ENCODE measurements around the gene PLEKHM1.
"Not testable (repeated sequence)": the region's sequence is repeated elsewhere in the genome, so short reads cannot be mapped to it uniquely, and the experiment has no call there.

Gene PLEKHM1

DNA sequence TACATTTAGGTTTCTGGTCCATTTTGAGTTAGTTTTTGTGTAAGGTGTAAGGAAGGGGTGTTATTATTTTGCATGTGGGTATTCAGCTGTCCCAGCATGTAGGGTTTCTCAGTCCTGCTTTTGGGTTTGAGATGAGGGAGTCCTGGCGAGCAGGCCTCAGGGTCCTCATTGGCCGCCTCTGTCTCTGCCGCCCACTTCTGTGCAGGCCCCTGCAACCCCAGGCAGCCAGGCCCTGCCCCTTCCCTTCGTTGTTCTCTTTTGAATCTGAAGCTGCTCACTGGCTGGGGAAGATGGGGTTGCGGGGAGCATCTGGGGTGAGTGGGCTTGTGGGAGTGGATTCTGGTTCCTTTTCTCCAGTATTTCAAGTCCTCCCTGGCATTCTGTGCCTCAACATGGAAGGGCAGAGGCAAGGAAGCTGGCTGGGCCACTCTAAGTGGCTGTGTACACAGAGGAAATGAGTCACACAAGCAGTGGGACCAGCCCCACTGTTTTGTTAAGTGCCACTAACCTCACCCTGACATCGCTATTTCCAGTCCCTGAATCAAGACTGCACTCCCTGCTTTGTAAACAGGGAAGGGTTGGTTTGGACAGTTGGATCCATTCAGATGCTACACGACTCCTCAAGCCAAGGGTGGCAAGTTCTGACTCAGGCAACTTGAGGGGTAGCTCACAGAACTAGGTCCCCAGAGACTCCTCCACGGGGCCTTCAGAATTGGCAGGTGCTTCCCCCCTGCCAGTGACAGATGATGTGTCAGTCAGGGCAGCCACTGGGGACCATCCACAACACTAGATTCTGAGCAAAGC is 28.8 kb downstream of the PLEKHM1 start:
- peak; percentile 32 to 39 for DNase-seq (ENCODE audit: low read depth in 2 of 2)

DNA sequence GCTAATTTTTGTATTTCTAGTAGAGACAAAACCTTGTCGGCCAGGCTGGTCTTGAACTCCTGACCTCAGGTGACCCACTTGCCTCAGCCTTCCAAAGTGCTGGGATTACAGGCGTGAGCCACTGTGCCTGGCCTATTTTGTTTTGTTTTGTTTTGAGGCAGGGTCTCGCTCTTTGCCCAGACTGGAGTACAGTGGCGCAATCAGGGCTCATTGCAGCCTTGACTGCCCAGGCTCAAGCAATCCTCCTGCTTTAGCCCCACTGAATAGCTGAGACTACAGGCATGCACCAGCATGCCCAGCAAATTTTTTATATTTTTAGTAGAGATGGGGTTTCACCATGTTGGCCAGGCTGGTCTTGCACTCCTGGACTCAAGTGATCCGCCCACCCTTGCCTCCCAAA is 30.1 kb downstream of the PLEKHM1 start:
- DNase-seq (ENCODE audit: low read depth in 2 of 2): not testable (repeated sequence)

GRCh38 chr17:45454341-45454740 is 36.2 kb downstream of the PLEKHM1 start:
- not testable (repeated sequence) for DNase-seq (ENCODE audit: low read depth in 2 of 2)

DNA sequence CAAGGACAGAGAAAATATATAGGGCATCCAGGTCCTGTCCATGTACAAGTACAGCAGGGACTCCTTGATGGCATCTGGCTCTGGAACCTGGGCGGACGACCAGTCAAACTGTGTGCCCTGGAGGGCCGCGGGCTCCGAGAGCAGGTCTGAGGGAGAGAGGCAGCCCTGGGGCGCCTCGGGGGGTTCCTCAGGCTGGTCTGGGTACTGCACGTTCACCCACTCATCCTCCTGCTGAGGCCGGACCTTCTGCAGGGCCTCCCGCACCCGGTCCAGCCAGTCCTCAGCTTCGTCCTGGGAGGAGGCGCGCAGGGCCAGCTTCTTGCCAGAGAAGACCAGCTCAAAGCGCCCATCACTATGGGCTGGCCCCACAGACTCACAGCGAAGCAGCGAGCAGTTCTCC is 36.8 kb downstream of the PLEKHM1 start:
- not testable (repeated sequence) for DNase-seq (ENCODE audit: low read depth in 2 of 2)

DNA sequence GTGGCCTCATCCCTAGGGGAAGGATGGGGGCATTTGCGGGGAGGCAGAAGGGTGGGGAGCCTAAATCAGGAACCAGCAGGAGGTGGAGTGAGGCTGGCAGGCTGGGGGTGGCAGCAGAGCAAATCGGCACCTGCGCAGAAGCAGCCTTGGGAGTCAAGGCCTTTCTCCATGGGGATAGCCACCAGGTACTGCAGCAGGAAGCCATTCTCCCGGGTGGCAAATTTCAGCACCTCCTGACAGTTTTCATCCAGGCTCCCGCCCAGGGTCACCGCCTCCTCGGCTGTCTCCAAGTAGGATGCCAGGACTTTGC is 37.3 kb downstream of the PLEKHM1 start:
- not testable (repeated sequence) for DNase-seq (ENCODE audit: low read depth in 2 of 2)

DNA sequence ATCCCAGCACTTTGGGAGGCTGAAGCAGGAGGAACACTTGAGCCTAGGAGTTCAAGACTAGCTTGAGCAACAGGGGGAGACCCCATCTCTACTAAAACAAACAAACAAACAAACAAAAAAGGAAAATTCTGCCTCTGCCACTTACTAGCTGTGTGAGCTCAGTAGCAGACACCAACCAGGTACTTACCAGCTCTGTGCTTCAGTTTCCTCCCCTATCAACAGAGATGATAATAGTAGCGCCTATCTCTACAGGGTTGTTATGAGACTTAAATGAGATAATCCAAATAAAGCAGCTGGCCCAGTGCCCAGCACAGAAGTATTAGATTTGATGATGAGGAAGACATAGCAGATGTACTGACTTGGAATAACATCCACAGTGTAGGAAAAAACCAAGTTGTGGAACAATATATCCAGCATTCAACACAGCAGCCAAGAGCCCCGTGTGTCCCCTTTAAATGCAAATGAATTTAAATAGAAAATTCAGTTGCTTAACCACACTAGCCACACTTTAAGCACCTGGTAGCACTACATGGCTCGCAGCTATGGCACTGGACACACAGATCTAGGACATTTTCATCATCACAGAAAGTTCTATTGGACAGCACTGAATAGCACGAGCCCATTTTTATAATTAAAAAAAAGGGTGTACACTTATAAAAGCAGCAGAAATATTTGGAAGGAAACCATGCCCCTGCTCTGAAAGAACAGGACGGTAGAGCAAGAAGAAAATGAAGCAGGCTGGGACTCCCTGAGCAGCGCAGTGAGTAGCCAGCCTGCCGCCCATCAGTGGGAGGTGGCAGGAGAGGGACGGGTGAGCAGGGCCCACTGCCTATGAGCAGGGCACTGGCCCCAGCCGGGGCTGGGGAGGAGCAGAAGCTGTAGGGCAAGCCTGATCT is 37.9 kb downstream of the PLEKHM1 start:
- DNase-seq (ENCODE audit: low read depth in 2 of 2): not testable (repeated sequence)

DNA sequence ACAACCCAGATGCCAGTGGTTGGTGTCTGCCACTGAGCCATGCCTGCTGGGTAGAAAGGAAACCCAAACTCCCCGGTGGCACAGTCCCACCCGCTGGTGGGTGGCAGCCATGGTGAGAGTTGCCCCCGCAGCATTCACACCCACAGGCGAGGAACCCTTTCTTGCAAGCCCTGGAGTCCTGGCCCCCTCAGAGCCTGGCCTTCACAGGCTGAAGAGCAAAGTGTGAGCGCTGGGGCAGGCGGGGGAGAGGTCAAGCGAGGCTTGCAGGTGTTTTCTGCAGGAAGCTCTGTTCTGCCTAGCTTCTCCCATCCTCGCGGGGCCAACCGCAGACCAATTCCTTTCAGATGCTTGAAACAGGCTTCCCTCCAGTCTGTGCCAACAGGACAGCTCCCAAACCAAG is 38.9 kb downstream of the PLEKHM1 start:
- DNase-seq (ENCODE audit: low read depth in 2 of 2): not testable (repeated sequence)

GRCh38 chr17:45451131-45451530 is 39.4 kb downstream of the PLEKHM1 start:
- no peak for DNase-seq (ENCODE audit: low read depth in 2 of 2)

DNA sequence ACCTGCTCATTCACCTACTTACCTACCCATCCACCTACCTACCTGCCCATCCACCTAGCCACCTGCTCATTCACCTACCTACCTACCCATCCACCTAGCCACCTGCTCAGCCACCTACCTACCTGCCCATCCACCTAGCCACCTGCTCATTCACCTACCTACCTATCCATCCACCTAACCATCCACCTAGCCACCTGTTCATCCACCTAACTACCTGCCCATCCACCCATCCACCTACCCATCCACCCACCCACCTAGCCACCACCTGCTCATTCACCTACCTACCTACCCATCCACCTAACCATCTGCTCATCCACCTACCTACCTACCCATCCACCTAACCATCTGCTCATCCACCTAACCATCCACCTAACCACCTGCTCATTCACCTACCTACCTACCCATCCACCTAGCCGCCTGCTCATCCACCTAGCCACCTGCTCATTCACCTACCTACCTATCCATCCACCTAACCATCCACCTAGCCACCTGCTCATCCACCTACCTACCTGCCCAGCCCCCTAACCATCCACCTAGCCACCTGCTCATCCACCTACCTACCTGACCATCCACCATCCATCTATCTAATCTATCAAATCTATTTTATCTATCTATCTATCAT is 40.7 kb downstream of the PLEKHM1 start:
- not testable (repeated sequence) for DNase-seq (ENCODE audit: low read depth in 2 of 2)

DNA sequence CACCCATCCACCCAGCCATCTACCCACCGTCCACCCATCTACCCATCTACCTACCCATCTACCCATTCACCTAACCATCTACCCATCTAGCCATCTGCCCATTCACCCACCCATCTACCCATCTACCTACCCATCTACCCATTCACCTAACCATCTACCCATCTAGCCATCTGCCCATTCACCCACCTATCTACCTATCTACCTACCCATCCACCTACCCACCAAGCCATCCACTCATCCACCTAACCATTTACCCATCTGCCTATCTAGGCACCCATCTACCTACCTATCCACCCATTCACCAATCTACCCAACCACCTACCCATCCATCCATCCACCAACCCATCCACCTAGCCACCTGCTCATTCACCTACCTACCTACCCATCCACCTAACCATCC is 41.3 kb downstream of the PLEKHM1 start:
- not testable (repeated sequence) for DNase-seq (ENCODE audit: low read depth in 2 of 2)

DNA sequence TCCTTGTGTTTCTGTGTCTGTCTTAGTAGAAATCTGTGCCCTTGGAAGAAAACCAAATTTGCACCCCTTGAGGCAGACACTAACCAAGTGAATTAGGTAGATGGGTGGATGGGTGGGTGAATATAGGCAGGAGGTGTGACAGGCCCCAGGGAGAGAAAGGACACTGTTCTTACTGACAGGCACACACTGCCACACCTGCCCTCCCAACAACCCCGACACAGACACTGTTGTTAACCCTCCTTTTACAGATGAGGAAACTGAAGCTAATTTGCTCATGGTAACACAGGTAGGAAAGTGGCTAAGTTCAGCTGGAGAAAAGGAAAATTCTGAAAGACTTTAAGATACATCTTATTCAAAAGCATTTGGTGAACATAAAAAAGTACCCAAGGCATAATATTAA is 42.0 kb downstream of the PLEKHM1 start:
- not testable (repeated sequence) for DNase-seq (ENCODE audit: low read depth in 2 of 2)

DNA sequence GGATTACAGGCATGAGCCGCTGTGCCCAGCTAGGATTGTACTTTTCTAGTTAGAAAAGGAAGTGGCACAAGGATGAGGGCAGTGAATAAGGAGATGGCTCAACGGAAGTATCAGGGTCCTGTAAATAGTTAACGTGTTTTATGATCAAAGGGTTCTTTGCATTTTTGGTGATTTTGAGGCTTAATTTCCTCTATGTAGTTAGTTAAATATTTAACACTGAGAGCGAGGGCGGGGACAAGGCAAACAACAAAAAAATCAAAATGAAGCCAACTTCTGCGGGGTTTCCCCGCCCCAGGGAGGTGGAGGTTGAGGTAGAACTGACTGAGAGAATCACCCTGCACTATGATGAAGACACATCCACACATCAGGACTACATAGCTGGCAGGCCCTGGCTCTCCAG is 42.5 kb downstream of the PLEKHM1 start:
- not testable (repeated sequence) for DNase-seq (ENCODE audit: low read depth in 2 of 2)

DNA sequence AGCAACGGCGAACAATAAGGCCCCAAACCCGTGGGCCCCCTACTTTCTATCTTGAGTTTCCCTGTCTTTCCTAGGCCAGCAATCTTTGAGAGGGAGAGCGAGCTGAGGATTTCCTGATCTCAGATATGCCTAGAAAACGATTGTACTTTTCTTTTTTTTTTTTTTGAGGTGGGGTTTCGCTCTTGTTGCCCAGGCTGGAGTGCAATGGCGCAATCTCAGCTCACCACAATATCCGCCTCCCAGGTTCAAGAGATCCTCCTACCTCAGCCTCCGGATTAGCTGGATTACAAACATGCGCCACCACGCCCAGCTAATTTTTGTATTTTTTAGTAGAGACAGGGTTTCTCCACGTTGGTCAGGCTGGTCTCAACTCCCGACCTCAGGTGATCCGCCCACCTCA is 42.9 kb downstream of the PLEKHM1 start:
- not testable (repeated sequence) for DNase-seq (ENCODE audit: low read depth in 2 of 2)

DNA sequence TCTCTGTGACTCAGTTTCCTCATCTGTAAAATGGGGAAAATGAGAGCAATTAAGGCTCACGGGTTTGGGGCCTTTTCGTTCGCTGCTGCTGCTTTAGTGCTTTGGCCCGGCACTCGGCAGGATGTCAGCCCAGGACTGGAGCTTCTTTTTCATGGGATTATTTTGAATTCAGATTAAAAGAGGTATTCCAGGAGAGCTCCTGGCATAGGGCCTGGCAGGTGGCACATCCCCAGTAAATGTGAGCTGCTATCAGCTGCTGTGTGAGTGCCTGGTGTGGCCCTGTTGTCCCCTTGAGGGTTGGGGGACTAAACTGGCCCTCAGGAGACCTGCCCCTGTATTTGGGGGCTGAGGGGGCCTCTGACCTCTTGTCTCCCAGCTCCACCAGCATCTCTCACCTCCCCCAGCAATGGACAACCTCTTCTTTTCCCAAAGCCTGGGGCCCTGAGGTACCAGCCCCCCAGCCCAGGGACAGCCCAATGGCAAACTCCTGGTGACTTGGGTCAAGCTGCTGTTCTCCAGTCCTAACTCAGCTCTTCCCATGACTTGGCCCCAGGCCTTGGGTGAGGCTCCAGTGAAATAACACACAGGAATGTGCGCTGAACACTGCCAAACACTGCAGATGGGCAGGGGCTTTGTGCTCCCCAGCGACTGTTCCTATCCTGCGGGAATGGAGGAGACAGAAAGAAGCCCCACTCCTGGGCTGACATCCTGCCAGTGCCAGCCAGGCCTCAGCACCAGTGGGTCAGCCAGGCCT is 43.5 kb downstream of the PLEKHM1 start:
- not testable (repeated sequence) for DNase-seq (ENCODE audit: low read depth in 2 of 2)

DNA sequence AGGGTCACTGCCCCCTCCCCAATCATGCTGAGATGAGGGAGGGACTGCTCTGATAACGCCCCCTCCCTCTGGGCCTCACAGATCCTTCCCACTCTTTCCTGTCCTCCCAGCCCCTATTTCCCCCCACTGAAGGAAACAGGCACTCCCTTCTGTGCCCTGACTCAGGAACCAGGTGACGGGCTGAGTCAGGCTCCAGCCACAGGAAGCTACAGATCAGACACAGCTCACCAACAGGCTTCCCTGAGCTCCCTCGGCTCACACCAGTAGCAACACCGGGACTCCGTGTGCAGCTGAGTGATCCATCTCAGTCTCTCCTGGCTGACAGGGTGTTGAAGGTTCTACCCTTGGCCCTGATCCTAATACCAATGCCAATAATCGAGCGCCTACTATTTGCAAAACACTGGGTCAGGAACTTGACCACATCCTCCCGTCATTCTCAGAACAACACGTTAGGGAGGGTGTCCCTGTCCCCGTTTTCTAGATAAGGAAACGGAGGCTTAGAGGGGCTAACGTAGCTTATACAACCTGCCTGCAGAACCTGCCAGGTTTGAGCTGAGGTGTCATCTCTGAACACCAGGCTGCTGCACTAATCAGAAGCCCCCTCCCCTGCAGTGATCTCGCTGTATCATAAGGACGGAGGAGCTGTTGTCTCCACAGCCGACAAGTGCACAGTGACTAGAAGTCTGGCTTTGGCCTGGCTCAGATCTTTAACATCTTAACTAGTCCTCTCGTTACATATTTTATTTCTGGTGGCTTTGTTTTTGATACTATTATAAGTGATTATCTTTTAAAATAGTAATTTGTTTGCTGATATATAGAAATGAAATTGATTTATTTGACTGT is 44.4 kb downstream of the PLEKHM1 start:
- peak in 1 of 2 donors; percentile 36 for DNase-seq (ENCODE audit: low read depth in 2 of 2)

DNA sequence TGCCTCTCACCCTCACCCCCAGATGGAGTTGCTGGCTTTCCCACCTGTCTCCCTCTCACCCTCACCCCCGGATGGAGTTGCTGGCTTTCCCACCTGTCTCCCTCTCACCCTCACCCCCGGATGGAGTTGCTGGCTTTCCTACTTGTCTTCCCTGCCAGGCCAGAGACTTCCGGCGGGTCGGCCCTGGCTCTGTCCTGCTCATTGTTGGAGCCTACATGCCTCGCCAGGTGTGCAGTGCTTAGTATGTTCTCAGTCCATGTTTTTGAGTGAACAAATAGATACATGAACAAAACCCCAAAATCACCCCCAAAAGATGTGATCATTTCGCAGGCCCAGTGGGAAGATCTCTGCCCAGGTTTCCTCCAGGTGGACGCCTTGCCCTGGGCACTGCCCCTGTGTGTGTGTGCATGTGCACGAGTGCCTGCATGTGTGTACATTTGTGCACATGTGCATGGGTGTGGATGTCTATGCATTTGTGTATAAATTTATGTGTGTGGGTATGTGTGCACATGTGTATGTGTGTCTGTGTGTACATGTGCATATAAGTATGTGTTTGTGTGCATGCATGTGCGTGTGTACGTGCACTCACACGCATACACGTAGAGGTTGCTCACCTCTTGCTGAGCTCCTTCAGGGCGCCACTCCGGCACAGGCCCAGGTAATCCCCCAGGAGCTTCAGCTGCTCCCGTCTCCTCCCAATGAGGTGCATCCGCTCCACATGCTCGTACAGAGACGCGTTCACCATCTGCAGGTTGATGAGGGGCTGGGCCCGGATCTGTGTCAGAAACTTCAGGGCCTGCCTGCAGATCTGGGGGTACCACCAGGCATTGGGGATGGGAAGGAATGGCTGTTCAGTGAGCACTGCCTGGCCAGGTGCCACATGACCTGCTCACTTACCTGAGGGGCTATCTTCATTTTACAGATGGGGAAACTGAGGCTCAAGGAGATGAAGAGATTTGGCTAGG is 45.4 kb downstream of the PLEKHM1 start:
- DNase-seq (ENCODE audit: low read depth in 2 of 2): not testable (repeated sequence)

DNA sequence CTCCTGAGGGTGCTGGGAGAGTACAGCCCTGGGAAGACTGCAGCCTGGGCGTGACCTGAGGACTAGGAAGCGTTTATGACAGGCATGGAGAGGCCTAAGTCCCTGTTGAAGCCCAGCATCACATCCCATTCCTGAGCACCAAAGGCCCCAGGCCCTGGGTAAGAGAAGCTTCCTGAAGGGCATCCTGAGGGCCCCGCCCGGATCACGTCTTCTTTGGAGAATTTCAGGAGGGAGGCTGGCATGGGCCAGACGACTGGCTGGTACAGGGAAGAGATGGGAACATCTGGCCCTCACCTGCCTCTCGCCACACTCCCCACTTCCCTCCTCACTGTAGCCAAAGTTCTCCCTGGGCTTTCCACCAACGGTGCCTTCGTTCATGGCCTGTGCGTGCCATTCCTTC is 46.2 kb downstream of the PLEKHM1 start:
- DNase-seq (ENCODE audit: low read depth in 2 of 2): not testable (repeated sequence)

DNA sequence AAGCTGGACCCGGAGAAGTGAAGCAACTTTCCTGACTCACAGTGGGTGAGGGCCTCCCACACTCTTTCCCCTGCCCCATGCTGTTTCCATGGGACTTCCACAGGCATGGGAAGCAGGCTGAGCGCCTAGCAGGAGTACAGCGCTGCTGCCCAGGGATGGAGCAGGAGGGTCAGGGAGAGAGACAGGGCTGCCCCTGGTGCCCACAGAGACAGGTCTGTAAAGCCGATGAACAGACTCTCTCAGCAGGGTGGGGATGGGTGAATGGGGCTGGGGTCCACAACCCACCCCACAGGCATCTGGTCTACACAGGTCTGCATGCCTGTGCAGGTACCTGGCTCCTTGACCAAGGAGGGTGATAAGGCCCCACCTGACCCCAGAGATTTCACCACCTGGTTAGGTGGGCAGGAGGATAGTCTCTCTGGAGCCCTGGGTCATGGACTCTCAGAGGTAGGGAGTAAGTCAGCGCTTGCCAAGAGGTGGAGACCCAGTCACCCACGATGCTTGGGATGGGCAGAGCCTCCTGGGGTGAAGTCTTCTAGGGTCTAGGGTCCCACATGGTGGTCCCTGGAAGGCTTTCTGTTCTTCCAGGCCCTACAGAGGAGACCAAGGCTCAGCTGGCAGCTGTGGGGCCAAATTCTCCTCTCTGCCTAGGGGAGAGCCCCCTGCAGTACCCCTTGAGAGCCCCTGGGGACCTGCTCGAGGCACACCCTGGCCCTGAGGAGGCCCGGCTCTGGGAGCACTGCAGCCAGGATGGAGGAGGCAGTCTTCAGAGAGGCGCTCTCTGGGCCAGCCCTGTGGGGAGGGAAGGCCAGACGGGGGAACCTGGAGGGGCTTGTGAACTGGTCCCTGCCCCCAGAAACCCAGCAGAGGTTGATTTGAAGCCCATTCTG is 46.9 kb downstream of the PLEKHM1 start:
- not testable (repeated sequence) for DNase-seq (ENCODE audit: low read depth in 2 of 2)
